GM18873 (cell line): ENCODE data around the gene GPN2.
"Not testable (repeated sequence)": the region's sequence is repeated elsewhere in the genome, so short reads cannot be mapped to it uniquely, and the experiment has no call there.

ENCODE experiments used
- ATAC-seq: cut with Tn5 transposase; IDR thresholded peaks from one replicate; pipeline ENCODE4 v1.9.1; 2021; ENCODE audit warnings: mild to moderate bottlenecking, moderate library complexity, moderate number of reproducible peaks; ENCODE audit not compliant: unreplicated experiment, low FRiP score

GPN2 gene

DNA sequence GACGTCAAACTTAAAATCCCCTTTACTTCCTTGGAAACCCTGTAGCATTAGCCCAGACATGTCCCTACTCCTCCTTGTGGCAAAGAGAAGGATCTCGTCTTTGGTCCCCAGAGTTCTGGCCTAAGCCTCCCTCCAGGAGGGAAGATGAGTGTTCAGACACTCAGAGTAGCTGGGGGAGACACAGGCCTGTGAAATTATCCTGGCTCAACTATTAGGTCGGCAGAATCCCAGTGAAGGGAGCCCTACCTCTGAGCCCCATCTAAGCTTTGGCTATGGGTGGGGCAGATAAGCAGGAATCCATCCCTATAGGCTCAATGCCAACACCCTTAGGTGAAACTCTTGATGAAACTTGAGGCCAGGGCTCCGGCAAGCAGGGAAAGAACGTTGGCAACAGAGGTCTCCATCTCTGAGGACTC lies 28.8 kb downstream of the GPN2 start:
- ATAC-seq = no peak

DNA sequence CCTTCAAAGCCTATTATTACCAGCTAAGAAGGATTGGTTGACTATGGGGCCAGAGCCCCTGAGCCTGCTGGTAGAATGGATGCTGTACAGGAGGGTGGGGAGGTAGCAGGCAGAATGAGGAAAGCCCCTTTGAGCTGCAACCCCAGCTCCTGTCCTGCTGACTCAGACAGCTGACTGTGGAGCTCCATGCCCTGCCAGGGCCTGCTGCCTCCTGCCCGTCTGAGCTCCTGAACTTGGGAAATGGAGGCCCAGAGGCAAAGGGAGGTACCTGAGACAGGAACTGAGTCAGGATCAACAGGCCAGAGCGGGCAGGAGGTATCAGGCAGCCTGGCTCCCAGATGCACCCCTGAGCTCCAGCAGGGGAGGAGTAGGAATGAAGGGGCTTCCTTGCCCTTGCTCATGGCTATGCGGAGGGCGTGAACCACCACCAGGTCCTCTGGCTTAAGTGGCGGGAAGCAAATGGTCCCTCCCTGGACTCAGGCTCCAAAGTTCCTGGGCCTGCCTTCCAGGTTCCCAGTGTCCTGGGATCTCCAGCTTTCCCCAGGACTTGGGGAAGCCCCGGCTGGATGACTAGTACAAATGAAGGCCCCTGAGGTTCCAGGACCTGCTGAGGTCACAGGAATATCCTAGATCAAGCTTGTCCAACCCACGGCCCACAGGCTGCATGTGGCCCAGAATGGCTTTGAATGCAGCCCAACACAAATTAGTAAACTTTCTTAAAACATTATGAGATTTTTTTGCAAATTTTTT lies 31.0 kb downstream of the GPN2 start:
- ATAC-seq = no peak

DNA sequence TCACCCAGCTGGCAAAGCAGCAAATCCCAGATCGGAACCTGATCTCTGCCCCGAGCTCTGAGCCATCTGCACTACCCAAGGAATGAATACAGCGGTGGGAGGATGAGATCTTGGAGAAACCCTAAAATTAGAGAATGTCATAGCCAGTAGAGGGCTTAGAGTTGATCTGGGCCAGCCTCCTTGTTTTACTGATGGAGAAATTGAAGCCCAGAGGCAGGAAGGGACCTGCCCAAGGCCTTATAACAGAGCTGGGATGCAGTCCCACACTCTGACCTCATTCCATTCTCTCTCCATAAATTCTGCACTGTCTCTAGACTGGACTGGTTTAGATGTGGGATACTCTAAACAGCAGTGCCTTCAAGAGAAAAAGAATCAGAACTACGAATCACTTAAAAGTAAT lies 31.9 kb downstream of the GPN2 start:
- no peak for ATAC-seq

DNA sequence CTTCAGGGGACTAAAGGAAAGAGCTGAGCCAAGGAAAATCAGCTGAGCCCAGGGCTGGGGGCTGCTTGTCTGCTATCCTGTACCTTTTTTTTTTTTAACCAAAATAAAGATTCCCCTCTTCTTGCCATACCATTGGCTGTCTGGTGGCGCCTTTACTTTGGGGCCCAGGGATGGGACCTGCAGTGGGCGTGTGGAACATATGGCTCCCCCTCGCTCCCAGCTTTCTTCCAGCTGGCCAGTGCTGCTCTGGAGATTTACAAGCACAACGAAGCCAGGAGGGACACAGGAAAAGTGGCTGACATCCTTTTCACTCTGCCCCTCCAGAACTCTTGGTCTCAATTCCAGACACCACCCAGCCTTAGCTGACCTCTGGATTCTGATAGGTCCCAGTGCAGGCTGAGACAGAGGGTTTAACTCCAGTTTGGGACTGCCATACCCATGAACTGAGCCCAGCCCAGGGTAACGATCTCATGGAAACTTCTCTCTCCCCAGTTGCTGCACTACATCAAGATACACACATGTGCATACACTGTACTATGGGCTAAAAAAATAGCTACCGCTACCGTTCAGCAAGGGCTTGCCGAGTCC lies 32.5 kb downstream of the GPN2 start:
- ATAC-seq = no peak

DNA sequence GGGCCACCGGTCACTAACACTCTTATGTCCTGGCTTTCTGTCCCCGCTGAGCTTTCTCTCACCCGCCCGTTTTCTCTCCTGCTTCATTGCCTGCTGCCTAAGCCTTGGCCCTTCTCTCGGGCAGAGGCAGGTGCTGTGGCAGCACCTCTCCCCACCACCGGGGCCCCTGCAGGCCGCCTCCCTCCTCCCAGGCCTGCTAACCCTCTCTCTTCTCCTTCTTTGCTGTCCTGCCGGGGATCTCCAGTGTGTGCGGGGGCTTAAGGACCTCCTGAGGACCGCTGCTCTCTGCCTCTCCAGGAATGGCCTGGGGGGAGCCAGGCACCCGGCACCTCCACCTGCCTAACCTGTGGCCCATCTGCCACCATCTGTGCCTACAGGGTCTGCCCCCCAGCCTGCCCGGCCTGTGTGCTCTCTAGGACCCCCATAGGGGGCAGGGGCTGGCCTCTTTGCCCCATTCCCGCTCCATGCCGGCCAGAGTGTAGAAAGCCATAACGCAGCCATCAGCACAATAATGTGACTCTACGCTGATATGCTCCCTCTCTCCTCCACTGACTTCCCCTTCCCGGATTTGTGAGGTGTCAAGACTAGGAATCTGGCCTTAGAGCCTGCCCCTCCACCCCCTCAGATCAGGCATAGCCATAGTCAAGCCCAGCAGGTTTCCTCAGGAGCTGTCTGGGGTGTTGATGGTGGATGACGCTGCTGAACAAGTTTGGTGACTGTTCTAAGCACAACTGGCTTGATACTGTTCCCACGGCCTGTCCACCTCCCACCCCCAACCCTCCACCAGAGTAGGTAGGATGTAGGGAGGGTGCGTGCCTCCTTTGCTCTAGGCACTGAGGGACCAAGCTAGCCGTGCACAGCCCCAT lies 33.2 kb downstream of the GPN2 start:
- no peak for ATAC-seq

DNA sequence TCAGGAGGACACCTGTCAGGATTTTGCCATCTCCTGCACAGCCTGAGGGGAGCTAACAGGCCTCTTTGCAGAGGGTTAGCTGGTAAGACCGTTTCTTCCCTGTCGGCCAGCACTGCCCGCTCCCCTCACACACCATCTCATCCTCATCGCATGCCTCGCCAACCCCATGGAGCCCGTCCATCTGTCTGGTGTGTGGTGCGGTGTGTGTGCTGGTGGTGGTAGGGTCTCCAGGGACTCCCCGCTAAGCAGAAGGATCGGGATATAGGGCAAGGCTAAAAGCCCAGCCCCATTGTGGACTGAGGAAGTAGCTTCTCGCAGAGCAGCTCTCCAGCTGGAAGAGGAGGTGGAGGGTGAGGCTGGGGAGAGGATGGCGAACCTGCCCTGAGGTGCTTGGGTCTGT lies 33.9 kb downstream of the GPN2 start:
- no peak for ATAC-seq

DNA sequence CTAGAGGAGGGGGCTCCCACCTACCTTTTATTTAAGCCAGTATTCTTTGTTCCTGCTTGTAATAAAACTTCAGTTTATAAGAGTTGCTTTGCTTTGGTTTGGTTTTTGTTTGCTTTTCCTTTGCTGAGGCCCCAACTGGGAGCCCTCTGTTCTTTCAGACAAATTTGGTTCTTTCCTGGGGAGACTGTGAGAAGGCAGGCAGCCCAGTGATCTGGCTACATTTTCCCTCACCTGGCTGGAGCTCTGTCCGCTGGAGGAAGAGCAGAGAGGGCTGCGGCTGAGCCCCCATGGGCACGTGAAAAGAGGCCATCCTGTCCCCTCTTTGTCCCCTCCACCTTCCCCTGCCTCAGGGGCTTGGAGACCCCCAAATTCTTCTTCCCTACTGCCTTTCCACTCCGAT lies 34.4 kb downstream of the GPN2 start:
- ATAC-seq = no peak

DNA sequence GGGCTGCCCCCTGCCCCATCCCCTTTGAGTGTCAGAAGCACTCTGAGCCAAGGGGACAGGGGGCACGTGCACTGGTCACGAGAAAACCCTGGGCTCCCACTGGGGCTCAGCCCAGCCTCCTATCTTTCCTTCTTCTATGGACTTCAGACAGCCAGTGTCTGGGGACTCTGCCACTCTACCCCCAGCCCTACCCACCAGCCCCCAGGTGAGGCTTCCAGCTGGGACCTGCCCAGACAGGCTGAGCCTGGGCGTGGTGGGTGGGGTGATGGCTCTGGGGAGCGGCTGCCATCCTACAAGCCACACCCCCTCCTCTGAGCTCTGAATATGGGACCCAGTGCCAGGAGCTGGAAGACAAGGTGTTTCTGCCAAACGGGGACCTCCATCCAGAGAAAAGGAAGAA lies 35.2 kb downstream of the GPN2 start:
- no peak for ATAC-seq

DNA sequence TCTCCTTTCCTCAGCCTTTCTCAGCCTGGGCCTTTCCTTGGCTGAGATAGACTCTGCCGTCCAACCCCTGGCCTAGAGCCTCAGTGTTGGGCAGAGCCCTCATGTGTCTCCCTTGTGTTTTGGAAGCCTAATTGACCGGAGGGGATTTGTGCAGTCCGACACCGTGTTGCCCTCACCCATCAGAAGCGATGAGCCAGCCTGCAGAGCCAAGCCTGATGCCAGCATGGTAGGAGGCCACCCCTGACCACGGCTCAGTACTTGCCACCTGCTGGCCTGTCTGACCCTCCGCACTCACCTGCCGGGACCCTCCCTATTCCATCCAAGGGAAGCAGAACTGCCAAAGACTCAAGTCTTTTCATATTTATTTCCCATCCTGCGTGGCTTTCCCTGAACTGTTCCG lies 36.5 kb downstream of the GPN2 start:
- no peak for ATAC-seq

DNA sequence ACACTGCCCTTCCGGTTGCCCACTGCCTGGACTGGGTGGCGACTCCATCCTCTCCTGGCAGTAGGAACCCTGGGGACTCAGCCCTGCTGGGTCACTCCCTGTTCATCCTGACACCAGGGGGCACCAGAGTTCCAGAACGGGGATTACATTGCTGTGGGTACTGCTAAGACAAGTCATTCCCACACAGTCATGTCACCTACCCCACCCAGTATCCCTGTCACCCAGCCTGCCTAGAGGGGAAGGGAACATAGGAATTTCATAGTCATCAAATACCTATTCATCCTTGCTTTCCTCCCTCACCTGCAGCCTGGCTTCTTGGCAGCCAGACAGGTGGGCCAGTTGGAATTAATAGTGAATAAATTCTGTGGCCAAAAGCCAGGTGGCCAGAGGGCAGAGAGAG lies 36.9 kb downstream of the GPN2 start:
- ATAC-seq = no peak

DNA sequence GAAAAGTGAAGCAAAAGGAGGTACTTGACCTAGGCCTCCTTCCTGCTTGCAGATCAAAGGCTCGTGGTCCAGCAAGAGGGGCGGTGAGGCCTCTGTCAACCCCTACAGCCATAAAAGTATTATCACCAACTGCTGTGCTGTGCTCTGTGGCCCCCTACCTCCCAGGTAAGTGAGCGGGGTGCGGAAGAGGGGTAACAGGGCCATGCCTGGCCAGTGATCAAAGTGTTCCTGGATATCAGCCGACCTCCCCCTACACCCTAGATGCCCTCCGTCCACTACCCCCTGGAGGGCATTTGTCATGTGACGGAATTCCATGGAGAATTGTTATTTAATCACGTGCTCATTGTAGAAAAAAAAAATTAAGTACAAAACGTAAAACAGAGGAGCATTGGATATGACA lies 37.4 kb downstream of the GPN2 start:
- no peak for ATAC-seq

DNA sequence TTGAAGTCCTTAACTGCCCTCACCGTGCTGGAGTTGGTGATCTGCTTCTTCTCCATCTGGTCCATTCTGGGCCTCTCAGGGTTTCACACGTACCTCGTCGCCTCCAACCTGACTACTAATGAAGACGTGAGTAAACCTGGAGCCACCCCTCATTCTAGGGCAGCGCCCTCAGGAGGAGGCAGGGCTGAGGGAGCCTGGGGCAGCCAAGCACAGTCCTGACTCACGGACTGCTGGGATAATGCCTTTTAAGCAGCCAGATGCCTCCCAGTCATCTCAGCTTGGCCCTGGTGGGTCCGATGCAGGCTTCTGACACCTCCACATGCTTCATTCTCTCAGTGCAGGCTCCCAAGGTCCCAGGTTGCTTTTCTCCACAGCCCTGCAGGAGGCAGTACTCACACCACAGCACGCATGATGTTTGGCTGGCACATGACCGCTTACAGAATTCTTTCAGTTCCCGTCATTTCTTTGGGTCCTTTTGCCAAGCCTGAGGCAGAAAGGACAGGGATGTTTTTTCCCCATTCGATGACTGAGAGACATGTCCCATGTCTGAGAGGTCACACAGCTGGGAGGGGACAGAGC lies 38.9 kb downstream of the GPN2 start:
- ATAC-seq = no peak

DNA sequence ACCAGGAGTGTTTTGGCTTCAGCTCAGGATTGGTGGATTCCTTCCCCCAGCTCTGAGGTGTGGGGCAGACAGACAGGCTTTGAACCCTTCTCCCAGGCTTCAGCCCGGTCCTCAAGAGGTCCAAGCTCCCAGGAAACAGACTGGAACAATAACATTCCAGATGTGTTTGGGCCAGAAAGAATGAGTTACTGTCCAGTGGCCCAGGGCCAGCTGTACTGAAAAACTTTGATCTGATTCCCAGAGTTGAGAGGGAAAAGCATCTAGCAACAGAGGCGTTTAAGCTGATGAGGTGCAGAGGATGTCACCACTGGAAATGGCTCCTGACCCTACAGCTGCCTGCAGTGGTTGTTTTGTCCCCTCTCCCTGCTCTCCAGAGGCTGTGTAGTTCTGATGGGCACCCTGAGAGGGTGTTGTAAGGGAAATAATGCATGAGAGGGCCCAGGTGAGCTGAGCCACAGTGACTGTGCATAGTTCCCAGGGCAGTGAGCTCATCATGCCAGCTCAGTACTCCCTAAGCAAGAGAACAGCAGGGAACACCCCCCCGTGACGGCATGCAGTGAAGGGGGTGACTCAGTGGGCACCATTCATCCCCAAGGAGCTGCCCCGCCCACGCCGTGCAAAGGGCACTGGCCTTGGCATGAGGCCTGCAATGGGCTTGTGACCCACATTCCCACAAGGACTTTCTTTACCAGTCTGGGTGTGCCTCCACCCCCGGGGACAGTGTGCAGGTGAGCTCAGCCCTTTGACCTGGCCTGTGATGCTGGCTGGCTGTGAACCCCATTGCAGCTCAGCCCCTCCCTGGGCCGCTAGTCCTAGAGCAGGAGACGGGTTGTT lies 40.9 kb downstream of the GPN2 start:
- no peak for ATAC-seq

DNA sequence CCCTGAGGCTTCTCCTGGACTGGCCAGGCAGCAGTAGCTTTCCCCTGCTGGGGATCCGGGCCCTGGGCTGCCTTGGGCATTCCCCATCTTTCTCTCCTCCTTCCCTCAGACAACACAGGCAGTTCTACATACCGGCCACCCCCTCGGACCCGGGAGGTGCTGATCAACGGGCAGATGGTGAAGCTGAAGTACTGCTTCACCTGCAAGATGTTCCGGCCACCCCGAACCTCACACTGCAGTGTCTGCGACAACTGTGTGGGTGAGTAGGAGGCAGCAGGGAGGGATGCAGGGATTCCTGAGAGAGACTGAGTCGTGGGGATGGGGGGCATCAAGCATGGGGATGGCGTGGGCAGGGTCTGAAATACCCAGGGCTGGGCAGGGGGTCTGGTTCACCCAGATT lies 41.6 kb downstream of the GPN2 start:
- no peak for ATAC-seq

DNA sequence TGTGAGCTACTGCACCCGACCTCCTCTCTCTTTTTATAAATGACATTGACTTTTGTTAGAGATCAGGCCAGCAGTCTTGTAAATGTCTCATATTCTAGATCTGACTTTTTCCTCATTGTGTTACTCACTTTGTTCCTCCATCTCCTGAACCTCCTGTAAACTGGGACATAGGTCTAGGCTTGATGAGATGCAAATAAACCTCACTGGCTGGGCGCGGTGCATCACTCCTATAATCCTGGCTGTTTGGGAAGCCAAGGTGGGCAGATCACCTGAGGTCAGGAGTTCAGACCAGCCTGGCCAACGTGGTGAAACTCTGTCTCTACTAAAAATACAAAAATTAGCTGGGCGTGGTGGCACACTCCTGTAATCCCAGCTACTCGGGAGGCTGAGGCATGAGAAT lies 42.3 kb downstream of the GPN2 start:
- ATAC-seq = not testable (repeated sequence)

DNA sequence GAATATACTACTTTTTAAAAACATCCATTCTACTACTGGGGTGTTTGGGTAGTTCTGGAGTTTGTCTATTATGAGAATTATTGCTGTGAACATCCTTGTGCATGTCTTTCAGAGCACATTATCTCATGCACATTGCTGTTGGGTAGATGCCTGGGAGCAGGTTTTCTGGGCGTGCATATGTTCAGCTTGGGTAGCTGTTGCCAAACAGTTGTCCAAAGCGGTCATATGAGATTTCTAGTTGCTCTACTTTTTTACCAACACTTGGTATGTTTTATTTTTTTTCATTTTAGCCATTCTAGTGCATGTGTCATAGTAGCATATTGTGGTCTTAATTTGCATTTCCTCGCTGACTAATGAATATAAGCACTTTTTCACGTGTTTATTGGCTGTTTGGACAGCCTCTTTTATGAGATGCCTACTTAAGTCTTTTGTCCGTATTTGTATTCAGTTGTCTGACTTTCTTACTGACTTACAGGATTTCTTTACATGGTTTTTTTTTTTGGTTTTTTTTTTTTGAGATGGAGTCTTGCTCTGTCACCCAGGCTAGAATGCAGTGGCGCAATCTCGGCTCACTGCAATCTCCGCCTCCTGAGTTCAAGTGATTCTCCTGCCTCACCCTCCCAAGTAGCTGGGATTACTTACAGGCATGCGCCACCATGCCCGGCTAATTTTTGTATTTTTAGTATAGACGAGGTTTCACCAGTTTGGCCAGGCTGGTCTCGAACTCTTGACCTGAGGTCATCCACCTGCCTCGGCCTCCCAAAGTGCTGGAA lies 45.5 kb downstream of the GPN2 start:
- no peak for ATAC-seq

DNA sequence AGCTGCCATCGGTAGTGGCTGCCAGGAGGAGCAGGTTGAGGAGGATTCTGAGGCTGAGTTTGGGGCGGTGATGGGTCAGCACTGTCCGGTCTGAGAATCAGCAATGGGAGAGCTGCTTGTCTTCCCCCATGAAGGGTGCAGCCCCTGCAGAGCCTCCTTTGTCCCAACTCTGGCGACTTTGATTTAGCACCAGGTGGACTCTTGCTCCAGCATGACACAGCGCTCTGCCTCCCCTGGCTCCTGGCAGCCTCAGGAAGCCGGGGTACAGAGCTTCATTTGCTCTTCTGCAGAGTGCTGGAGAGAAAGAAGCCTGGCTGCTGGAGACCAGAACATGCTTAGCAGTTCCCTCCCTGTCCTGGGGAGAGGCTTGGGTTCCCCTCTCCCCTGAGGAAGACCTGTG lies 50.3 kb downstream of the GPN2 start:
- ATAC-seq = no peak

DNA sequence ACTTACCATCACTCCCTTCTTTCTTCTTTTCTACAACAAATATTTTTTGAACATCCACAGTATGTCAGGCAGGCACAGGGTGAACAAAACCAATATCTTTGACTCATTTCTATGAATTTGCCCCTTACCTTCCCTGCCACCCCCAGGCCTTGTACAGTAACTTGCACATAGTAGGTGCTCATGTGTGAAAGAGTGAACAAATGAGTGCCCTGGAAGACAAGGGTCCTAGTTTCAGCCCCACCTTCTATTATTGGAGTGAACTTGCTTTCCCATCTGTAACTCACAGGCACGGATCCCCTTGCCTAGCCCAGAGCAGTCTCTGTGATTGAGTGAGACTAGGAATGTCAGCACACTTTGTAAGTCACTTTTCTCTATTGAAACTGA lies 50.8 kb downstream of the GPN2 start:
- no peak for ATAC-seq

DNA sequence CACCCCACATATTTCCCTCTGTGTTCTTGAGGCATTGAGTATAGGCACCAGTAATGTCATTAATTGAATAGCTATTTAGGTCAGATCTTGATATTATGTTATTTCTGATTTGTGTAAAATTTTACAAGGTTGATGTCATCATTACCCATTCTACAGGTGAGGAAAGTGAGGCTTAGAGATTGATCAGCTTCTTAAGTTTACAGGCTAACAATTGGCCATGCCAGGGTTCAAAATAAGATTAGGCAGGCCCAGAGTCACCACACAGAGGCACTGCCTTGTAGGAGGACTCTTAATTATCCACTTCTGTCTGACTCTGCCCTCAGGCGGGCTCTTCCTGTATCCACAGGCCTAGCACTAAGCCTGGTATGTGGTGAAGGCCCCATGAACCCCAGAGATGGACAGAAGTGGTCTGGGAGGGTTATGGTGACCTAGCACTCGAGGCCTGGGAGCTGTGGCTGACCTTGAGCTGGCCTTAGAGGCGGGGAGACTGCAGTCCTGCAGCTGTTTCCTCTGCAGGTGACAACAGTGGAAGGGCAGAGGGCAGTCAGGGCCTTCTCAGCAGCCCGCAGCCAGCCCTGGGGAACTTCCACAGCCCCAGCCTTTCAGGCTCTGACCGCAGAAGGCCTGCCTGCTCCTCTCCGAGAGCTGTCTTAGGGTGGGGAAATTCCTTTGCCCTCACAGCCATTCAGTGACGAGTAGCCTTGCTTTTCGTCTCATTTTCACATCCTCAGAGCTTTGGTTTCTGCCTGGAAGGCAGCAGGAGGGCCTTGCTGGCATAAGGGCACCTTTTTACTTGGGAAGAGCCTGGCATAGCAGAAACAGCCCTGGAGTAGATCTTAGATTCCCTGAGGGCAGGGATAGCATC lies 51.4 kb downstream of the GPN2 start:
- ATAC-seq = peak; percentile 88
